Stimulated activated naive CD8-positive, alpha-beta T cell treated with anti-CD3 and anti-CD28 coated beads, Interleukin-15, Interleukin-2, amounts not matched to agents 100 U/mL and 50 U/mL, for 24 hours (primary cell): Measurements from ENCODE around the gene METTL1.

Experiments
- ATAC-seq: fragments of 150-1000 bp; cut with Tn5 transposase; one replicate; pipeline ENCODE4 v1.10.0; 2021
- DNase-seq: peaks from one replicate; pipeline ENCODE4 v3.0.0; 2021

METTL1 gene

DNA sequence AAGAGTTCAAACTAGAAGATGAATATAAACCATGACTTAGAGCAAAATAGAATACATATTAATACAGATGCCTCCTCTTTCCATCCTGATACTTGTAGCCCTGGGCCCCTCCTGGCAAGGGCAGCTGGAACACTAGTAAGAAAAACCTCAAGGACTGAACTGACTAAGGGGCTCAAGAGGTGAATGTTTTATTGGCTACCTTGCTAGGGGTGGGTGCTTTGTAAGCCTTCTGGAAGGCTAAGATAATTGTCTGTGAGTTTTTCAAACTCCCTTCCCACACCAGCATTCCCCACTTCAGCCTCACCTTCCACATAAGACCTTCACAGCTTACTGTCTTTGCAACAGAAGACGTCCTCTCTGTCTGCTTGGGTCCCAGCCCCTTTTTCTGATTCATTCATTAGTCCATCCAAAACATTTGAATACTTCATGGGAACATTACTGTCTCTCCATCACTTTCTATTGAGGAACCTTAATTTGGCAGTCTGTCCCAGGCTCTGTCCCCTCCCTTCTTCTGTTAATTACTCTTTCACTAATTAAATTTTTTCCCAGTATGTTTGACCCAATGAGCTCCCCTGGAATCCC is 18.1 kb downstream of the METTL1 start:
- DNase-seq = no peak
- ATAC-seq = no peak

DNA sequence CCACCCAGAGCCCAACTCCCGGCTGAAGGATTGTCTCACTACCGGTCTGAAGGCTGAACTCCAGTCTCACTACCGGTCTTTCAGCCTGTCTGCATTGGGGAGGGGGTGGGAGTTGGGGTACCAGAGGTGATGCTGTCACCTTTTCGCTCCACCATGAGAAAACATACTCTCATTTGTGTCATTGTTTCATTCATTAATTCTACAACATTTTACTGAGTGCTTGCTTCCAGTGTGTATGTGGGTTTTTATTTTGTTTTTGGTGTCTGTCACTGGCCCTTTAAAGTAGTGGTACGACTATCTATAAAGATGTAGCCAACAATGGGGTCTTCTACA is 19.3 kb downstream of the METTL1 start:
- DNase-seq (no peak), ATAC-seq (no peak)

DNA sequence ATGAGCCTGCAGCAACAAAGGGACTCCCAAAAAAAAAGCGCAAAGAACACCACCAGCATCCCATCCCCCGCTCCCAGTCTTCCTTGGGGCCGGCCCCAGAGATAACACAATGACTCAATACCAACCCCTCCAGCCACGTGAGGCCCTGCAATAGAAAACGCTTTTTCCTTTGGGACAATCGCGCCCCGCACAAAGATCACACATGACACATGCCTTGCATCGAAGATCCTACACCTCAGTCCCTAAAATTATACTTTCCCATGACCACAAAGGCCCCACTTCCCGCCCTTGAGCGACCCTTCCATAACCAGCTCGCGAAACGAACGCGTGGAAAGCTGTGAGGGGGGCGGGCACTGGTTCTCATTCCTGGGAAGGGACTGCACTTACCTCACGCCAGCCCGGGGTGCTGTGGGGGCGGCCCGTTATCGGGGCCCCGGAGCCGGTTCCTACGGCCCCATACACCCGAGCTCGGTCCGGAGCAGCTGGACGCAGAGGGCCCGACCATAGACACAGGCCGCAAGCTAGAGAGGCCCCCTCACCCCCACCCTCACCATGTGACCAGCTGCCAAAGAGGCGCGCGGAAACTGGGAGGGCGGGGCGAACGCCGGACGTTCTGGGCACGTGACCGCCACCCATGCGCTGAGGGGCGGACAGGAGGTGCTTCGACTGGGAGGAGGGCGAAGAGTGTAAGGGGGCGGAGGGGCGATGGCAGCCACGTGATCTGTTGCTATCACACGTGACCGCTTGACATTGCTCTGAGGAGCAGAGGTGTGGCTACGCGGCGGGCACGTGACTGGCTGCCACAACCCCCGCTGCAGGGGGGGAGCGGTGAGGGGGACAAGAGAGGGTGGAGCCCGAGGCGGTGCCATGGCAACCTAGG is 19.9 kb downstream of the METTL1 start, which contains the start of gene CDK4:
CDK4 (minus strand) TSS at position 523 of the 880 bp plus-strand sequence. CDS start 593 bp downstream, outside the sequence.
- ATAC-seq (peak; percentile 80), DNase-seq (peak; percentile 99)

DNA sequence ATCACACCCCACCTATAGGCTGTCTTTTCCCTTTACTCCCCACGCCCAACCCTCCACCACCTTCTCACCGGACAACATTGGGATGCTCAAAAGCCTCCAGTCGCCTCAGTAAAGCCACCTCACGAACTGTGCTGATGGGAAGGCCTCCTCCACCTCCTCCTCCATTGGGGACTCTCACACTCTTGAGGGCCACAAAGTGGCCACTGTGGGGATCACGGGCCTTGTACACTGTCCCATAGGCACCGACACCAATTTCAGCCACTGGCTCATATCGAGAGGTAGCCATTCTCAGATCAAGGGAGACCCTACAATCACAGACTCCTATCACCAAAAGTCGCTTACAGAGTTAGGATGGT is 20.5 kb downstream of the METTL1 start:
- DNase-seq (no peak), ATAC-seq (no peak)

DNA sequence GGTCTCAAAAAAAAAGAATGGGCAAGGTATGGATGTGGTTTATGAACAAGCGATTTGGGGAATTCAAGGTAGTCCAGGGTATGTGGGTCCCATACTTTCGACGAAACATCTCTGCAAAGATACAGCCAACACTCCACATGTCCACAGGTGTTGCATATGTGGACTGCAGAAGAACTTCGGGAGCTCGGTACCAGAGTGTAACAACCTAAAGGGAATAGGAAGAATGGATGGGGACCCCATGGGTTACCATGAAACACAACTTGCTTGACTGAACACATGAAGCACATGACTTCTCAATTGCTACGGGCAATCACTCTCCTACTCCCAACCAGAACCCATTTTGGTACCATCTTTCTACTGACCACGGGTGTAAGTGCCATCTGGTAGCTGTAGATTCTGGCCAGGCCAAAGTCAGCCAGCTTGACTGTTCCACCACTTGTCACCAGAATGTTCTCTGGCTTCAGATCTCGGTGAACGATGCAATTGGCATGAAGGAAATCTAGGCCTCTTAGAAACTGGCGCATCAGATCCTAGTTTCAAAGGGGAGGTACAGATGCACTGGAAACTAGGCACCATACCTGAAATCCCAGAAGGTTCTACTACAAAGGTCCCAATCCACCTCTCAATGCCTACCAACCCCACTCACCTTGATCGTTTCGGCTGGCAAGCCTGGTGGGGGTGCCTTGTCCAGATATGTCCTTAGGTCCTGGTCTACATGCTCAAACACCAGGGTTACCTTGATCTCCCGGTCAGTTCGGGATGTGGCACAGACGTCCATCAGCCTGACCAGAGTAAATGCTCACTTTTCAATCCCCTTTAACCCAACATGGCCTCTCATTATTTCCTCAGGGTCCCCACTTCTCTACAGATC is 21.1 kb downstream of the METTL1 start:
- DNase-seq (no peak), ATAC-seq (no peak)

DNA sequence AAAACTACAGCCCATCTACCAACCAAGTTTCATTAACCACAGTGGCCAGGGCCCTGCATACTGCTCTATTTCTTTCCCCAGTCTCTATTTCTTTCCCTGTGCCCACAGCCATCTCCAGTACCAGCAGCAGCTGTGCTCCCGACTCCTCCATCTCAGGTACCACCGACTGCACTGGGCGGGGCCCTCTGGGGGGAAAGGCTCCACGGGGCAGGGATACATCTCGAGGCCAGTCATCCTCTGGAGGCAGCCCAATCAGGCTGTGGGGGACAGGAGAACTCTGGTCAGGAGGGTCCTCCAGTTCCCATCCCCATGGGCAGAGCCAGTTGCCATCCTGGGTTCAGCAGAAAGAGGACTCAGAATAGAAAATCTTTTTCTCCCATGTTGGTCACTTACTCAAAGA is 22.8 kb downstream of the METTL1 start:
- DNase-seq (no peak), ATAC-seq (no peak)

DNA sequence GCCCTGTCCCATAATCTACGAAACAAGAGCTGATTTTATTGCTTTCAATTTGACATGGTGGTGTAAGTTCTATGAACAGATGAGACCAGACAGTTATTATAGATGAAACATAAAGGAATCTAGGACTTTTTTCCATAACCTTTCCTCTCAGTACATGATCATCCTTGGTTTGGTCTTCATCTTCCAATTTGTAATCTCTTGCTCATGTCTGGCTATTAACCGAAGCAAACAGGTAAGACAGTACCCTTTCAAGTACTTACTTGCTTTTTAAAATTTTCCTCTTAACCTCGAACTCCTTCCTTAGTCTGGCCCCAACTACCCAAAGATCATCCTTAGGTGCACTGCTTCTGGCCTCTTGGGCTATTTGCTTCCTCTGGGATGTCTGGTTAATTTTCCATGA is 25.9 kb downstream of the METTL1 start:
- ATAC-seq (no peak), DNase-seq (no peak)

DNA sequence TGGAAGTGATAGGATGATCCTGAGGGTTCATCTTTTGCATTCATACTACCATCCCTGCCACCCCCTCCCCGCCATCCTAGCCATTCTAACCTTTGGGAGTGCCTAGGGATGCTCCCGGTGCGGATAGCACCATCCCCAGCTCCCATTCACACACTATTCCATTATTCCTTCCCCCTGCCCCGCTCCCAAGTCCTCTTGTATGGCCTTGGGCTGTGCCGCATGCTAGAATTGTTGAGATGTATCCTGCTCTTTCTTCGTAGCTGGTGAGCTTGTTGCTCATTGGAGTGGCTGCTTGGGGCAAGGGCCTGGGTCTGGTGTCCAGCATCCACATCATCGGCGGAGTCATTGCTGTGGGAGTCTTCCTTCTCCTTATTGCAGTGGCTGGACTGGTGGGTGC is 26.4 kb downstream of the METTL1 start:
- DNase-seq = no peak

DNA sequence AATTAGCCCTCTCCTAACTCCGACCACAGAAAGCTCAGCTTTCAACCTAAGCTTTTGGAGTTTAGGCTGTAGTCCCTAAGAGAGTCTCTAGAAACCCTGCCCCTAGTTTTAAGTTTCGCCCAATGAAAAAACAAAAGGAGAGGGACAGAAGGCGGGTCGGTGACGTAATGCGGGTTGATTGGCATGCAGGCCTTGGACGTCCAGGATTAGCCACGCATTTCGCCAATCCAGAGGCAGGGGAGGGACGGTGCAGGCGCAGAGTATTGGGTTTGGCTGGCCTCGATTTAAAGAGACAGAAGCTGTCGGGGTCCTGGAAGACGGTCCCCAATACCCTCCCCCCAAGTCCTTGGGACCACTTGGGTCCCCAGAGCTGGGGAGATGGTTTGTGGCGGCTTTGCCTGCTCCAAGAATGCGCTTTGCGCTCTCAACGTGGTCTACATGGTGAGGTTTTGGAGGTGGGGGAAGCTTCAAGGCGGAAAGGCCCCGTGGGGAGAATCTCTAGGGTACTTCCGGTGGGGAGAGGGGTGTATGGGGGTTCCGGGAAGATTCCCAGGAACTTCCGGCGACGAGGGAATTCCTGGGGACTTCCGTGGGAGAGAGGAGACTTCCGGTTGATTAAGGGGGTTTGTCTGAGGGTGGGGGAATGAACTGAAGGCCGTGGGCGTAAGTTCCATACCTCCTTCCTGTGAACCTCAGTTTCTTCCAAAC is 27.0 kb downstream of the METTL1 start, which contains the start of gene TSPAN31:
TSPAN31 (plus strand) TSS at position 263 of the 708 bp plus-strand sequence; CDS start at position 379, 116 bp downstream.
- DNase-seq = peak; percentile 93
- ATAC-seq = peak; percentile 84

More for the DNA sequence above, 26.4 kb downstream of the METTL1 start:
- ATAC-seq = no peak

DNA sequence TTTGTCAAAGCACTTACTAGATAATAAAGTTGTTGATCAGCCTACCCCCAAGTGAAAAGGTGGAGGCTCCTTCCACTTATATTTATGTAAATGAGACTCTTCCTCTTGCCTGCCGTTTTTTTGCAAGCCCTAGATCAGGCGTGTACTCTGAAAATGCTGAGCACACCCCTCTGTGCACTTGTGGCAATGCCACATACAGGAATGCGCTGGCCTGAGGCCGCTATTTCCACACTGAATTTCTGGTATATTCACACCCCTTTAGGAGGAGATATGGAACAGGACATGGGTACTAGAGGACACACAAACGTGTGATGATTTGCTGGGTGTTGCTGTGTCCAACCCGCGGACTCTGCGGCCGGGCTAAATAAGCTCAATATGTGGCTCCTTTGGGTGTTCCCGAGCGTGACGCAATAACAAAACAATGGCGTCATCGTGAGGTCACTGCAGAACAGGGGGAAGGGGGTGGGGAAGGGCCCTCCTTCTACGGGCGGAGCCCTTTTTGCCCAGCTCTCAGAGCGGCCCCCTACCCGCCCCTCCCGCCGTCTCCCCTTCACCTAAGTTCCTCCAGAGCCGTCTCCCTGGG is 27.6 kb downstream of the METTL1 start:
- peak; percentile 36 for ATAC-seq
- DNase-seq = peak; percentile 81

DNA sequence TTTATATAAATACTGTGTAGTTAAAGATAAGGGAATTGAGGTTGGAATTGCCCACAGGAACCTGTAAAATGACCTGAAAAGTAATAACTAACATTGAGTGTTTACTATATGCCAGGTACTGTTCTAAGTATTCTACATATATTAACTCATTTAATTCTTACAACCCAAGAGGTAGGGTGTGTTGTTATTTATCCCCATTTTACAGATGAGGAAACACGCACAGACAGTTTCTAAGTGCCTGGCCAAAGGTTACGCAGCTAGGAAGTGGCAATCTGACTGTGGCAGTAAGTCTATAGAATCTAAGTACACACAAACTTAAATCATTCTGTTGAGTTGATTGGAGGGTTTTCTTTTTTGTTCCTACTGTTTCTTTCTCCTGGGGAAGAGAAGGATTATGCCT is 28.1 kb downstream of the METTL1 start:
- no peak for DNase-seq
- no peak for ATAC-seq

DNA sequence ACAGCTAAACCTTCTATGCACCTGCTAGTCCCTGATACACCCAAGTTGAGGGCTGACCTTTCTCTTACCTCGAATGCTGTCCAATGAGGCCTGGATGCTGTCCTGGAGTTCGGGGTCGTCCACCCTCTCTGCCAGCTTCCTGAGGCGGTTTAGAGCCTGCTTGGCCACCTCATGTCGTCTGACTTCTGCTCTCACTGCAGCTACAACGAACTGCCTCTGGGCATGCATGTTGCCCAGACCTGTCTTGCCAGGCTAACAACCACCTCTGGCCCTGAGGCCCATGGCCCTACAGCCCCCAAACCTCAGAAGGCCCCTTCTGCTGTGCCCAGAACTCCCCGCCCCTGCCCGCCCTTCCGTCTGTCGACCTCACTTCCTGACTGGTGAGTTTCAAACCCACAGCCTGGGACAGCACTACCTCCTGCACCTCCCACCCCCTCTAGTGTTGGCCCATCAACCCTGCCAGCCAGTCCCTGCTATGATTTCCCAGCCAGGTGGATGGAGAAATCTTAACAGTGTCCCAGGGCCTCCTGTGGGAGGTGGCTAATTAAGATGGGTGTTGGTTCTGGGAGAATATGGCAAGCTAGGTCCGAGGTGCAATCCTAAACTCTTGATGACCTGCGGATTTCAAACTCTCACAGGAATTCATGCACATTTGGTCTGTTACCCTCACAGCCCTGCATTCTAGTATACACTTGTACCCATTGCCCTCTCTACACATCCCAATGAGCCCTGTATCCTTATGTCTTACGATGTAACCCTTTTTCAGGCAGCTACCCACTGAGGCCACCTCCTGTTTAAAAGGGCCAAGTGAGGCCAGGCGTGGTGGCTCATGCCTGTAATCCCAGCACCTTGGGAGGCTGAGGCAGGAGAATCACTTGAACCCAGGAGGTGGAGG is 29.8 kb downstream of the METTL1 start:
- ATAC-seq (peak; percentile 75), DNase-seq (peak; percentile 82)

DNA sequence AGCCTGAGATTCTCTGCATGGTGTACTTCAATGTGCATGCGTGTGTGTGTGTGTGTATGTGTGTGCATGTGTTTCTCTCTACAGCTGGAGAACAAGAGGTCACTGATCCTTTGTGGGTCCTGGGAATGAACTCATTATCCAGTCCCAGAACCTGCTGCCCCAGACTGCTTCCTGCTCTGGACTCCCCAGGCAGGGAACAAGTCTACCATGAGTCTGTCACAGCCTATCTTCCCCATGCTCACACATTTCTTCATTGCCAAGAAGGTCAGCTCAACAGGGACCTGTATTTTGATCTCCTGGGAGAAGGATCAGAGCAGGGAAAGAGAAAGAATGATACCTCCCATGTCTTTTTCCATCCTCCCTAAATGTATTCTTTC is 30.5 kb downstream of the METTL1 start:
- DNase-seq = no peak
- ATAC-seq = no peak

DNA sequence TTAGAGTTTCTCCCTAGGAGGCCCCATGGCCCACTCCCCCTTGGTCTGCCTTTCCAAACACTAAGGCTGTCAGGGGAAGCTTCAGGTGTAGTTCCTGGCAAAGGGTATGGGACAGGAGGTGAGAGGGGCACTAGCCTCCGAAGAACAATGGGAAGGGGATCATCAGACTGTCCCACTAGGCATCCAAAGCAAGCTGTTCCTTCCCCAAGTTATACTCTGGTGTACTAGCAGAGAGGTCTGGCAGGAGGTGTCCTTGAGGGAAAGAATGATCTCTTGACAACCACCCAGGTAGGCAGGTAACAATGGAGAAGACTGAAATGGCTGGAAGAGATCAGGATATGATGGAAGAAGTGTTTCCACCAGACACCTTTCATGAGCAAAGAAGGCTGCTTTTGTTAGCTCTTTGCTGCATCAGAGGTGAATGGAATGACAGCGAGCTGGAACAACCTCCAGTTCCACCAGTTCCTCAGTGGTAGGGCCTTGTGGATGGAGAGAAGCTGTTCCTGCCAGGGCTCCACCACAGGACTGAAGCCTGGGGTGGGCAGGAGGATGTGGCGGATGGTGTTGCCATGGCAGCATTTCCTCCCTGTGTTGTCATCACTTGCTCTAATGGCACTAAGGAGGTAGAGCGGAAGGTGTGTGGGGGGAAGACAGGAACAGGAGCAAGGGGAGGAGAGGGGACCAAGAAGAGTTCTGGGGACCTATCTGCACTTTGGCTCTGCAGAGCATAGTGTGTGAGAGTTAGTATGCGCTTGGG is 31.1 kb downstream of the METTL1 start:
- peak; percentile 76 for DNase-seq
- peak; percentile 67 for ATAC-seq

DNA sequence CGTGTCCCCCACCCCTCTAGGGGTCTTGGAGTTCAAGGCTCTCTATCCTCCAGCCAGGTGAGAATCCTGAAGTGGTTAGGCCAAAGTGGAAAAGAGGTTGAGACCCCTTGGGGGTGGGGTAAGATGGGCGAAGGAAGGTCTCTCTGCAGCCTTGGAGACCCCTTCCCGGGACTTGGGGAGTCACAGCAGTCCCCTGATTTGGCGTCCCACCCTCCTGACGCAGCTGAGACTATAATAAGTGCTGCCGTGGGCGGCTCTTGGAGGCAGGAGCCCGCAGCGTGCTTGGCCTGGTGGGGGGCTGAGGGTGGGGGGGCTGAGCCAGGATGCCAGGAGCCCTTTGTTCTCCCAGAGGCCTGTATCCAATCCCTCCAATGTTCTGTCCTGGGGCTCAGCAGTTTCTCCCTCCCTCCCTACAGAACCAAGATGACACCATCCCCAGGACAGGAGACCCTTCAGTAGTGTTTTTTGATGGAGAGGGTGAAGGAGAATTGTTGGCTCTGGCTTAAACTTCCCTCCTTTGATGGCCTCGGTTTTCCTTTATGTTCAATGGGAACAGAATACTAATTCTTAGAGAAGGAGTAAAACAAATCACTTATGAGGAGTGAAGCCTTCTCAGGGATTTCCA is 31.9 kb downstream of the METTL1 start:
- no peak for ATAC-seq
- no peak for DNase-seq

DNA sequence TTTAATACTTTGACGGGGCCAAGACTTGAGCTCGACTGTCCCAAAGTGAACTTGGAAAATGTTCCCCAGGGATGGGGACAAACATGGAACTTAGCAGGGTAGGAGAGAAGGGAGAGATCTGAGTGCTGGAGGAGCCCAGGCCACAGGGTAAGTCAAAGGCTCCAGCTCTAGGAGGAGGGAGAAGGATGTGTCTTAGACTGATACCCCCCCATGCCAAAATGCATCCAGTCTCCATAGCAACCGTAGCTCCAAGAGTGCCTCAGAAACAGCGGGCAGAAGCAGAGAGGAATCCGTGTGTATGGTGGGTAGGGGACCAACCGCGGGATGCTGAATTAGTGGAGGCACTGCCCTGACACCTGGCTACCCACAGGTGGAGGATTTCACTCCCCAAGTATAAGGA is 32.5 kb downstream of the METTL1 start:
- ATAC-seq (no peak), DNase-seq (no peak)

DNA sequence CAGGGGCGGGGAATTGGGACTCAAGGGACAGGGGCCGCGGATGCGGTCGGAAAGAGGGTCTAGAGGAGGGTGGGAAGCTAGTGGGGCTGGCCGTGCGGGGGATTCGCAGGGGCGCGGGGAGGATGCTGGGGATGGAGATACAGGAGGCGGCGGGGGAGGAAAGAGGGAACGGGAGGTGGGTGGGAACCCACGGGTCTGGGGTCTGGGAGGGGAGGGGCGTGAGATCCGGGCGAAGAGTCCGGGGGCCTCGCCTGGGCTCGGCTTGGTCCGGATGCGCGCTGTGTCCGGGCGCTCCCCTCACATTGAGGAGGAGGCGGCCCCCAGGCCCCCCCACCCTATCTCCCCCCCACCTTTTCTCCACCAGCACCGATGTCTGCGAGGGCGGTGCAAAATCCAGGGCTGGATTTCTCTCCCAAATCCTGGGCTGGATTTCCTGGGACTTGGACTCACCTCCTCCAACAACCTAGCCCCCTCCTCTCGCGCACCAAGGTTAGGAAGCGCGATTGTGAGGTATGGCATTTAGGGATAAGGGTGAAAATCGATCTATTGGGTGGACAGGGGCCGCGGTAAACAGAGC is 33.2 kb downstream of the METTL1 start, which contains the start of gene AGAP2:
AGAP2 (minus strand) TSS at position 82 of the 577 bp plus-strand sequence. CDS start 496 bp downstream, outside the sequence.
- no peak for DNase-seq
- ATAC-seq = no peak

DNA sequence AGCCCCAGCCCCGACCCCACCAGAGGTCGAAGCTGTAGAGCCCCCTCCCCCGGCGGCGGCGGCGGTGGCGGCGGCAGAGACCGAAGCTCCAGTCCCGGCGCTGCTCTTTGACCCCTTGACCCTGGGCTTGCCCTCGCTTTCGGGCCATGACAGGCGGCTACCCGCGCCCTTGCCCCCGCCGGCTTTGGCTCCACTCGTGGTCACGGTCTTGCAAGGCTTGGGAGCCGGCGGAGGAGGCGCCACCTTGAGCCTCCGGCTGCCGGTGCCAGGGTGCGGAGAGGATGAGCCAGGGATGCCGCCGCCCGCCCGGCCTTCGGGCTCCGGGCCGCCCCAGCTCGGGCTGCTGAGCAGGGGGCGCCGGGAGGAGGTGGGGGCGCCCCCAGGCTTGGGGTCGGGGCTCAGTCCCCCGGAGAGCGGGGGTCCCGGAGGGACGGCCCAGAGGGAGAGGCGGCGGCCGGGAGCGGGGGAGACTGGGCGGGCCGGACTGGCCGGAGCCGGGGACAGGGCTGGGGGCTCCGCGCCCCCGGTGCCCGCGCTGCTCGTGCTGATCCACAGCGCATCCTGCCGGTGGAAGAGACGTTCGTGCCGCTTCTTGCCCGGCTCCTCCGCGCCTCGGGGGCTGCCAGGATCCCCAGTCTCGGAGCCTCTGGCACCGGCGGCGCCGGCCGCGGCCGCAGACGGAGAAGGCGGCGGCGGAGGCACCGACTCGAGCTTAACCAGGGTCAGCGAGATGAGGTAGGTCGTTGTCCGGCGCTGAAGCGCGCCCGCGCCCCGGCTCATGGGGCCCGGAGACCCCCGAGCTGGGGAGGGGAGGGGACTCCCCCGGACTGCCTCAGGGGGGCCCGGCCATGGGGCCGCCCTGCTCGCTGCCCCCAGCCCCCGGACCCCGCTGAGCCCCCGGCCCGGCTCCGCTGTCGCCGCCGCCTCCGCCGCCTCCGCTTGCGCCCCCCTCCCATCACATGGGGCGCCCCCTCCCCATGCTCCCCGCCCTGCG is 34.1 kb downstream of the METTL1 start:
- no peak for ATAC-seq

More for the DNA sequence above, 34.1 kb downstream of the METTL1 start:
- no peak for DNase-seq
